HG03095 (cell line): ENCODE measurements around the gene CES5A.
"Not testable (repeated sequence)": the region's sequence is repeated elsewhere in the genome, so short reads cannot be mapped to it uniquely, and the experiment has no call there.

Experiments used
- ATAC-seq: cut with Tn5 transposase; IDR thresholded peaks from one replicate; pipeline ENCODE4 v1.9.1; 2021; ENCODE audit warnings: moderate library complexity; ENCODE audit not compliant: unreplicated experiment

Gene CES5A, protein sequence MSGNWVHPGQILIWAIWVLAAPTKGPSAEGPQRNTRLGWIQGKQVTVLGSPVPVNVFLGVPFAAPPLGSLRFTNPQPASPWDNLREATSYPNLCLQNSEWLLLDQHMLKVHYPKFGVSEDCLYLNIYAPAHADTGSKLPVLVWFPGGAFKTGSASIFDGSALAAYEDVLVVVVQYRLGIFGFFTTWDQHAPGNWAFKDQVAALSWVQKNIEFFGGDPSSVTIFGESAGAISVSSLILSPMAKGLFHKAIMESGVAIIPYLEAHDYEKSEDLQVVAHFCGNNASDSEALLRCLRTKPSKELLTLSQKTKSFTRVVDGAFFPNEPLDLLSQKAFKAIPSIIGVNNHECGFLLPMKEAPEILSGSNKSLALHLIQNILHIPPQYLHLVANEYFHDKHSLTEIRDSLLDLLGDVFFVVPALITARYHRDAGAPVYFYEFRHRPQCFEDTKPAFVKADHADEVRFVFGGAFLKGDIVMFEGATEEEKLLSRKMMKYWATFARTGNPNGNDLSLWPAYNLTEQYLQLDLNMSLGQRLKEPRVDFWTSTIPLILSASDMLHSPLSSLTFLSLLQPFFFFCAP

DNA sequence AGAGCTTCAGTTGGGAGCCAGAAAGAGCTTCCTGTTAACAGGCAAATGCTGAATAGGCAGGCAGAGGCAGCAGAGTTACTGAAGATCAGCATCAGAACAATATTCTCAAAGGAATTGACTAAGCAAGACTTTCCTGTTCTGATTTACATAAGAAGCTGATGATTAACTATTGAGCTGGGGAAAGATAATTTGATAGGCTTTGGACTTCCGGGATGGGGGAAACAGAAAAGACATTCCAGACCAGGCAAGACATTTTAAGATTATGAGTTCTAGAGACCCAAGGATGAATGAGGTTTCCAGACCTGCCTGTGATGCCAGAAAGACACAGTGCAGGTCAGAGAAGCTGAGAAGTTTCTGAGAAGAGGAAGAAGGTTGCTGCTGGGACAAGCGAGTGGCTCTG lies at the start of gene CES5A:
Gene CES5A, minus strand, starts transcription at position 101 of the 400 bp plus-strand sequence. CDS start 152 bp downstream, outside the sequence.
- no peak for ATAC-seq

DNA sequence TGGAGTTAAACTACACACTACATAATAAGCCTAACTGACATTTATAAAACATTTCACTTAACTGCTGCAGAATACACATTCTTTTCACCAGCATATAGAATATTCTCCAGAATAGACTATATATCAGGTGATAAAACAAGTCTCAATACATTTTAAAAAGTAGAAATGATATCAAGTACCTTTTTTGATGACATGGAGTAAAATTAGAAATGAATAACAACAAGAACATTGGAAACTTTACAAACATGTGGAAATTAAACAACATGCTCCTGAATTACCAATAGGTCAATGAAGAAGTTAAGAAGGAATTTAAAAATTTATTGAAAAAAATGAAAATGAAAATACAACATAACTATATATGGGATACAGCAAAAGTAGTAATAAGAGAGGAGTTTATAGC lies 47.5 kb upstream of the CES5A start:
- ATAC-seq = no peak

DNA sequence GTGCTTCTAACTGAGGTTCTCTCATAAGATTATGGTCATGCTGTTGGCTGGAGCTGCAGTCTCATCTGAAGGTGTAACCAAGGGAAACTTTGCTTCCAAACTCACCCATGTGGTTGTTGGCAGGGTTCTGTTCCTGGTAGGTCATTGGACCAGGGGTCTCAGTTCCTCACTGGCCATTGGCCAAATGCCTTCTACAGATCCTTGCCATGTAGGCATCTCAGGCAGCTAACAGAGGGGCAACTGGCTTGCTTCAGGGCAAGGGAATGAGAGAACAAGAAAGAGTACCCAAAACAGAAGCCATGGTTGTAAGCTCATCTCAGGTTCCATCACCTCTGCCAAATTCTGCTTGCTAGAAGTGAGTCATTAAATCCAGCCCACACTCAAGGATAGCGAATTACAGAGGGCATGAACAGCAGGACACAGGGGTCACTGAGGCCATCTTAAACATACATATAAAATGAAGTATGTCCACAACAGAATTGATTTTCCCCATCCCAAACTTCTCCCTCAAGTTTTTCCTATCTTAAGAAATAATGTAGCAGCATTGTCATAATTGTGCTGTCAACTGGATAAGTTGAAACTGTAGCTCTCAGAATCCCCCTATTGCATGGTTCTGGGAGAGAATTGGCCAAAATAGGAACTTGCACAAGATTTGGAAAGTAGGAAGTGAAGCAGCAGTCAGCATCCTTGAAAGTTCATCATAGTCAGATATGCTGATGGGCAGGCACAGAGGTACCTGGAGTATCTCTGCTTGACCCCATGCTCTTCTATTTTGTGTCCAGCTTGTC lies 42.4 kb upstream of the CES5A start:
- no peak for ATAC-seq

DNA sequence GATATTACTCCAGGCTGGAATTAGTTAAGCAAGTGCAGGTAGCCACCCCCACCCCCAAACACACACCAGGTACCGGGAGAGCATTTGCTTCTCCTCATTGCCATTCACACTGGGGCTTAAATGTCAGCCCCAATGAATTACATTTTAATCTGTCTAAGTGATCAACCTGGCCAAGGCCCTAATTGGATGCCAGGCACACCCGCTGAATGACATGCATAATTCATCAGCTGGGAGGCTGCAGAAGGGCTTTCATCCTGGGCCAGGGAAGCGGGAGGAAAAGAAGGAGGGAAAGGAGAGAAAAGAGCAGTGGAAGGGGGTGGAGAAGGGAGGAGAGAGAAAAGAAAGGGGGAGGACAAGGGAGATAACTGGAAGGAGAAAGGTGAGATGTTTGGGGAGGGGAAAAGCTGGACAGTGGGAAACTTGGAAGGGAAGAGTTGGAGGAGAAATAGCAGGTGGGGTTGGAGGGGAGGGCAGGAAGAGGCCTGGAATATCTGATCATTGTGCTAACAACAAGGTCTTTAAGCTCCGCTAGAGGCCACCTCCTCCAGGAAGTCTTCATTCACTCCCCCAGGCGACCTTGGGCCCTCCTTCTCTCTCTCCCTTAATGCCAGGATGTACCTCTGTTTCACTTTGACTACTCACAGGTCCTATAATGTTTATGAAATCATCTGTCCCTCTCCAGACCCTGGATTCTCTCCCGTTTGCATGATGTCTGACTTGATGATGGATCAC lies 40.1 kb upstream of the CES5A start:
- ATAC-seq = no peak

DNA sequence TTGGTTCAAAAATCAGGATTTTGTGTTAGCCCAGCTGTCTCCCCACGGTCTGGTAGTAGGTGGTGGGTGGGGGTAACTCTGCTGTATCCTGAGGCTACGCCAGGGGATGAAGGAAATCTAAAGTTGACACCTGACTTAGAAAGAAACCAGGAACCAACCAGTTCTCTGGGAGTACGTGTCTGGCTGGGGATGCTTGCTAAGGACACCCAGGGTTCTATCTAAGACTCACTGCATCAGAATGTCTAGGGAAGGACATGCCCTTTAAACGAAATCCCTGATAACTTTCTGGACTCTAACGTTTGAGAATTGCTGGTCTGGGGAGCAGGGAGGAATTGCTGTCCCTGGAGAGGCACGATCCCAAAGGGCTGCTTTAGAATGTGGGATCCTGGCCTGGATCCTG lies 39.2 kb upstream of the CES5A start:
- no peak for ATAC-seq

DNA sequence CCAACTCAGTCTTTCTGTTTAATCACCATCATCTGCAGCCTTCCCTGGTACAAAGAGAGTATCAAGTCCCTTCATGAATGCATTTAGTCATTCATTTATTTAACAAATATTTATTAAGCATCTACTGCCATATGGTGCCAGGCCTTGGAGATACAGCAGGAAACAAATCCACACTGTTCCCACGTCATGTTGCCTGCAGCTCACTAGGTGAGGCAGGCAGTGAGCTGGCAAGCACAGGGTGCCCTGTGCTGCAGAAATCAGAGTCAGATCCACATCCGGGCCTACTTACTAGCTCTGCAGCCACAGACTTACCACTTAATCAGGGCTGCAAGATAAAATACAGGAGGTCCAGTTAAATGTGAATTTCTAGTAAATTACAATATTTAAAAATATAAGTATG lies 38.5 kb upstream of the CES5A start:
- ATAC-seq = no peak

DNA sequence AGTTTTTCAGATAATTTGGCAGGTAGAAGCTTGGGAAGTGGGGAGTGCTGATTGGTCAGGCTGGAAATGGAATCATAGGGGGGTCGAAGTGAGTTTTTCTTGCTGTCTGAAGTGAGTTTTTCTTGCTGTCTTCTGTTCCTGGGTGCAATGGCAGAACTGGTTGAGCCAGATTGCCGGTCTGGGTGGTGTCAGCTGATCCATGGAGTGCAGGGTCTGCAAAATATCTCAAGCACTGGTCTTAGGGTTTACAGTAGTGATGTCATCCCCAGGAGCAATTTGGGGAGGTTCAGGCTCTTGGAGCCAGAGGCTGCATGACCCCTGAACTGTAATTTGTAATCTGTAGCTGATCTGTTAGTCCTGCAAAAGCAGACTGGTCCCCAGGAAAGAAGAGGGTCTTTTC lies 37.9 kb upstream of the CES5A start:
- ATAC-seq = not testable (repeated sequence)

DNA sequence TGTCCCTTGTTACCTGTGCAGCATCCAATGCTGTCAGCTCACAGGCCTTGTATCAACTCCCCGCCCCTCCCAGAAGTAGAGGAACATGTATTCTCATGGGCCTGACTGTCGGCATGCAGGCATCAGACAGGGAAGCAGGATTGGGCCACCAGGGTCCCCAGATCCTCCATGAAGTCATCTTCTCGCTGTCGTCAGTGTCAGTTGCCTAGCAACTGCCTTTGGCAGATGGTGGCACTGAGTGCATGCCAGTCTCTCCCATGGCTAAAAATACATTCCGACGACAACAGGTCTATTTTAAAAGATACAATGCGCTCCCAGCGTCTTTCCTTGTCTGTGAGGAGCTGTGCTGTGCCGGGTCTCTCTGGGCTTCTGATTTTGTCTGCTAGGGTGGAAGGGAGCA lies 36.8 kb upstream of the CES5A start:
- no peak for ATAC-seq

DNA sequence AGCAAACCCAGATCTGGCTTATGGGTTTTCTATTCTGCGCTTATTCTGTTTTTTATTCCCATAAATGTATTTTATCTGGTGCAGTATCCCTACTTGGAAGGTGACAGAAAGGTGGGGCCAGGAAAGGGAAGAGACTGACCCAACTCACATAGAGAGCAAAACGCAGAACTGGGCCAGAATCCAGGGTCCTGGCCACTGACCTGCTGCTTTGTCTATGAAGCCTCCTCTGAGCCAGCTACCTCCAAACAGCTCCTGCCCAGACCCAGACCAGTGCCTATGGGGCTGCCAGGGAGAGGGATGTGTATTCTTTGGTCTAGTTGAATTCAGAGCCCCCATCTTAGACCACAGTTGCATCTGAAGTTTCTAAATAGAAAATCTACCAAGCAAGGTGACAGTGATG lies 36.4 kb upstream of the CES5A start:
- ATAC-seq = no peak

DNA sequence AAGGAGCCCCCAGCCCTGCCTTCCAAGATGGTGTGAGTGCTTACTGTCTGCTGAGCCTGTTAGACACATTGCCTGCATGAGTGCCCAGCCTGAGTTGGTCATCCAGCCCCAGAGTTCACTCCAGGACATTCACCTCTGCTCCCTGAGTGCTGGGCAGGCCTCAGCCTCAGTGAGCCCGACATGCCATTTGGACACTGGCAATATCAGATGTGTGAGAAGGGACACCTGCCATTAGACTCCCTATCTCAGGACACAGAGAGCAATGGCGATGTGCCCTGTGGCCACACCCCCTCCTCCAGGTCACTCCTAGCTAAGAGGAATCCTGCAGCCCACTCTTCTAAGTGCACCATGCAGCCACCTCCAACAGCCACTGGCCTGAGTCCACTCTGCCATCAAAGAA lies 34.7 kb upstream of the CES5A start:
- ATAC-seq = no peak

DNA sequence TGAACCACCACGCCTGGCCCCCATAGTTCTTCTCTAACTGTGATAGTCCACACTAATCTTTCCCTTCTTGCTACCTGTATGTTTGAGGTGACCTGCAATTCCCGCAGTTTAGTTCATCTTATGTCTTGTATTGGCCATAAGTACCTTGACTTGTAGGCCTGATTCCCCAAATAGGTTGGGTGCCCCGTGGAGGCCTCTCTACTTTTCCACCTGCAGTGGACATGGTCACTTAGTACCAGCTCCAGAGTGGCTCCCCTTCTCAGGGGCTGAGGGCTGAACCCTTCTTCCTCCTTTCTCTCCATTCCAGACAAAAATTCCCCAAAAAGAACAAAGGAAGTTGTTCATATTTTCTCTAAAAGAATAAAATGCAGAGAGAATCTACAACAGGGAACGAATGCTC lies 33.5 kb upstream of the CES5A start:
- no peak for ATAC-seq

DNA sequence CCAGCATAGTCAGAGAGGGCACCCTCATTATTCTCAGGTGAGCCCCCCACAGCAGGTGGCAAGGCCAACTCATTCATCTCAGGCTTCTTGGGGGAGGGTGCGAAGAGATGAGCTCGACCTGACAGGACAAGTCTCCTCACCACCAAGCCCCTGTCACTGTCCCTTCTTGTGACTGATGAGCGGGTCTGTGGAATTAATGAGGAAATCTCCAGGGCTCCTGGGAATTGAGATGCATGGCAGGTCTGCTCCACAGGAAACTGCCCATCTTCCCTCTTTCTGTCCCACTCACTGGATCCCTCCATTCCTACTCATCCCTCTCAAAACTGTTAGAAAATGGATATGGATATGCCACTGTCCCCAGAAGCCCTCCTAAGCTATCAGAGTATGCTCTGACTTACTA lies 32.5 kb upstream of the CES5A start:
- ATAC-seq = no peak

DNA sequence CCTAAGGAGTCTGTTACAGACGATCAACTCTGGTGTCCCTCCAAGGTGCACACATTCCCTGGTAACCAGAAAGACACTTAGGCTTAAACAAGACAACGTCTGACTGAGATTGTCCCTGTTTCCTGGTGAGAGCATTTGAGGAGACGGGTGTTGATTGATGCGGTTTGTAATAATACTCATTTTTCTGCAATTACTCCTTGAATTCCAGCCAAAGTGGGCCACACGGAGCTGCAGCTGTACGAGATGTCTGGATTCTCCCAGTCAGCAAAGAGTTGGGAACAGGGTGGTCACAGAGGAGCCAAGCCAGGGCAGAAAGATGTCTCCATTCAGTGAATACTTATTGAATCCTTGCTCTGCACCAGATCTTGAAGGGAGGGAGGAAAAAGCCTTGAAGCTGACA lies 30.9 kb upstream of the CES5A start:
- no peak for ATAC-seq

DNA sequence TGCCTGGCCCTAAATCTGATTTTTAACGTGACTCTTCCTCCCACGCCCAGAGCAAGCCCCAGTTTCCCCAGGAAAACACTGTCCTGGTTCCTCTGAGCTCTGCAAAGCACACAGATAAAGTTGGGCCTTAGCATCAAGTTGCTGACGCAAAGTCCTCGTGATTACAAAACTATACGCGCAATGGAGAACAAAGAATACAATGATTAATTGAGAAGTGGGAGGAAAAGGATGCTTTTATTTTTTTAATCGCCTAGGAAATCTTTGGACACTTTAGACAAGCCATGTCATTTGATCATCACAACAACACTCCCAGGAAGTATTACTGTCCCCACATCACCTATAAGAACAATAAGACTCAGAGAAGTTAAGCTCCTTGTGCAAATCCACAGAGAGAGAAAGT lies 30.5 kb upstream of the CES5A start:
- ATAC-seq = no peak

DNA sequence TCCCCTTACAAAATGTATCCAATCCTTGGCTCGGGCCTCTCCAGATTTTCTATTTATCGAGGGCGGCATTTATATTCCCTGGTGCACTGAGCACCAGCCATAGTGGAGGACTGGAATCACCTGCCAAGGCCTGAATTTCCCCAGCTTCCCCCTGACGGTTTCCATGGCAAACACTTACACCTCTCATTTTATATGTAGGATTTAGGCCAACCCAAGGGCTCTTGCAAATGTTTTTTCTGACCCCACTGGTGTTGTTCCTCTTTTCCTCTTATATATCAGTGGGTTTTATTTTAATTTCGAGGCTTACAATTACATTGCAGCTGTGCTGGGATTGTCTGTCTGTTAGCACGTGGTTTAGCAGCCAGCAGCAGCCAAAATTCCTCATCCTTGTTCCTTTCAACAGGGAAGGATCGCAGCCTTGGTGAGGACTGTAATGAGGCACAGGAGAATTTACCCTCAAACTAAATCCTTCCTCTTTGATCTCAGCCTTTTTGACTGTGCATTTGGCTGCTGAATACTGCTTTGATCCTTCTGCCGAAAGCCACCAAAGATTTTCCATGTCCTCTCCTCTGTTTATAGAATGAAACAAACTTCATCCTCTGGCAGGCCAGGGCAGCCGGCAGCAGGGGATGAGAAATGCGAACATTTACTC lies 26.5 kb upstream of the CES5A start:
- ATAC-seq = no peak

DNA sequence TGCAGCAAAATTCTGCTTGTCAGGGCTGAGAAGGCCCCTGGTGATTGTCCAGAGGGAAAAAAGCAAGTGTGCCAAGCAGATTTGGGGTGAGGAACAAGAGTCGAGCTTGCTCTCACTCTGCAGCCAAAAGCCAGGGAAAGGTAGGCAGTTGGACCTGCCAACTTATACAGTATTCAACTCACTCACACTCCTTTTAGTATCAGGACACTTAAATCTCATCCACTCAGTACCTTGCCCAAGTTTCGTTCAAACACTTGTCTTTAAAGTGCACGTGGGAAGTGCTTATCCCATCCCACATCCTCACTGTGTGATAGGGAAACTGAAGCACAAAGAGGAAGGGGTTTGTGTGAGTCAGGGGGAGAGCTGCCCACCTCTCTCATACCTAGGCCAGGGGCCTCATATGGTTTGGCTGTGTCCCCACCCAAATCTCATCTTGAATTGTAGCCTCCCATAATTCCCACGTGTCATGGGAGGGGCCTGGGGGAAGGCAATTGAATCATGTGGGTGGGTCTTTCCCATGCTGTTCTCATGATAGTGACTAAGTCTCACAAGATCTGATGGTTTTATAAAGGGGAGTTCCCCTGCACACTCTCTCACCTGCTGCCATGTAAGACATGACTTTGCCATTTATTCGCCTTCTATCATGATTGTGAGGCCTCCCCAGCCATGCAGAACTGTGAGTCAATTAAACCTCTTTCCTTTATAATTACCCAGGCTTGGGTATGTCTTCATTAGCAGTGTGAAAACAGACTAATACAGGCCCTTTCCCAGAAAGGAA lies 25.6 kb upstream of the CES5A start:
- ATAC-seq = no peak

DNA sequence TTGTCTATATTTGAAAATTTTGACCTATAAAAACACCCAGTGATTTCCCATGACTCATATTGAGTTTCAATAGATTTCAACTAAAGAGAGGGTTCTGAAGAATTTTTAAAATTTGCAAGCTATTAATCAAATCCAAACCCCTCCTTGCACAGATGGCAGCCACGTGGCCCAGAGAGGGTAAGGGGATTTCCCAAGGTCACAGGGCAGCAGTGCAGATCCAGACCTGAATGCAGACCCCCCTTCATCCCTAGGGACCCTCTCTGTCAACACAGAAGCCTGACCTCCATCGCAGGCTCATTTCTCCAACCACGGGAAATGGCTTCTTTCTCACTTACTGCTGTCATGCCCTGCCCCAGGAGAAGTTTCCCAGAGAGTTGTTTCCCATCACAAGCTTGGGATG lies 24.7 kb upstream of the CES5A start:
- ATAC-seq = no peak

DNA sequence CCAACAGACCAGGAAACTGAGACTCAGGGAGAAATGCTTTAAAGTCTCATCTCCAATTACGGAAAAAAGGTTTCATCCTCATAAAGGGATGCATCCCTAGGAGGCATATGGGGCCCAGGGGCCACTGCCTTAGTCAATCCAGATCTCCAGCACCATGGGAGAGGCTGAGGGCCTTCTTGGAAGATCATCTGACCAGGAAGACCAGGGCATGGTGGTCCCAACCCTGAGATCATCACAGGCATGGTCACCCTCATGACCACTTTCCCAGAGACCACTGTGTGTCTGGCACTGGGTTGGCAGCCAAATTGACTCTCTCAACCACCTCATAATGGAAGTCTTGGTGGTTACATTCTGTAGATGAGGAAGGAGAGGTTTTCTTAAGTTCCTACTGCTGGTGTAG lies 23.4 kb upstream of the CES5A start:
- ATAC-seq = no peak

DNA sequence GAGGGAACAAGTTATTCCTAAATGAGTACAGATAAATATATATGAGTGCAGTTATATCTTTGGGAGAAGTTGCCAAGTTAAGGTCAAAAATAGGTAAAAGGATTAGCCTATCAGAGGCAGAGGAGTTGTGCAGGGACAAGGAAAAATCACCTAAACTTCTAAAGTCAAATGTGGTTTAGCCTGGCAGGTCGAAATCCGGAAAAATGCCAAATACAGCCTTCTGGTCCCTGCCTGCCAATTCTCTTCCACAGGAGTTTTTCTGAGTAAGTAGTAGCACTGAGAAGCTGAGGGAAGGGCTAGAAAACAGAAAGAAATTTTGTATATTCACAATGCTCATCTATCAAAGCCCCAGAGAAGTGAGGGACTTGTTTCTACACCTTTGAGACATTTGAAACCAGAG lies 17.6 kb upstream of the CES5A start:
- no peak for ATAC-seq

DNA sequence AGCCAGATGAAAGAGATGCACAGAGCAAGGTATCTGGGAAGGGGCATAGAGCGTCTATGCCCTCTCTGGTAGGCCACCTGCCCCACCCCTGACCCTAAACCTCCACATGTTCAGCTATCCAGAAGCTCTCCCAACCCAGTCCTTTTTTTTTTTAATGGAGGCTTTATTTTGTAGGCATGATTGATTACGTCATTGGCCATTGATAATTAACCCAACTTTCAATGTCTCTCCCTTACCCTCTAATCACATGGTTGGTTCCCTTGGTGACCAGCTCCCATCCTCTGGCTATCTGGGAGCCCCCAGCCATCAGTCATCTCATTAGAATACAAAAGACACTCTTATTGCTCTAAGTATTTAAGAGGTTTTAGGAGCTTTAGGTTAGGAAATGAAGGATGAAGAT lies 14.3 kb upstream of the CES5A start:
- ATAC-seq = no peak
